K562 (cell line): ENCODE results near the gene HOXA10. TPM values are rescaled to one million over a fixed set of nuclear protein-coding genes. Genes with fewer than 3 reads are reported as not detected.

ENCODE experiments used
- ATAC-seq: fragments of 200-7000 bp; cut with Tn5 transposase; 3 replicates; pipeline ENCODE4 v1.9.1; 2020; ENCODE audit warnings: moderate library complexity
- BruUV-seq: library from RNA; stranded (reverse); fragments of 400-500 nt; replicated peaks from 2 replicates; lab custom pipeline; 2021; lab: Mats Ljungman, UMichigan
- CTCF ChIA-PET: fragments of 300-600 bp; formaldehyde crosslinking; extraction: SDS; loops from one replicate; lab custom pipeline; 2021; ENCODE audit warnings: low intra/inter-chr PET ratio; lab: Yijun Ruan, JAX
- POLR2A ChIA-PET: fragments of 300-600, 350-650 bp; sonication (Branson Sonifier 250); formaldehyde crosslinking; extraction: SDS; loops from one replicate; lab custom pipeline; 2021; ENCODE audit warnings: antibody characterized with exemption, inconsistent platforms; lab: Yijun Ruan, JAX
- DNase-seq, 4 experiments: peaks; one replicate each; pipeline versions ENCODE4 v3.0.0 to v3.0.0-alpha.2; 2011 to 2018; ENCODE audit warnings: low spot score in 3 of 4, mixed read lengths in 3 of 4; ENCODE audit errors: extremely low read depth in 1 of 4
- FAIRE-seq: peaks from 2 replicates; lab custom pipeline; 2011; peaks lifted over from hg19 to GRCh38; lab: Jason Lieb, UNC
- H2AFZ ChIP-seq: 2 replicates; pipeline ENCODE4 v1.6.0; 2011; ENCODE audit warnings: low read depth, low read length, control low read depth, inconsistent platforms
- H3K27ac ChIP-seq: fragments of 200-600 bp; 3 replicates; pipeline ENCODE4 v1.8.0; 2011; ENCODE audit warnings: low read depth, mild to moderate bottlenecking, control low read depth, inconsistent platforms, low read length, moderate library complexity, mixed read lengths; ENCODE audit errors: extremely low read depth
- H3K27me3 ChIP-seq, 2 experiments: fragments of 300-600 bp in 1 of 2; 2 replicates in 1 of 2; 3 replicates in 1 of 2; pipeline versions ENCODE4 v1.6.0 to v1.8.0; 2011; ENCODE audit warnings: inconsistent platforms in 2 of 2, low read length in 2 of 2, mild to moderate bottlenecking in 1 of 2, mixed read lengths in 1 of 2, moderate library complexity in 1 of 2; ENCODE audit not compliant: control insufficient read depth in 2 of 2, insufficient read depth in 2 of 2
- H3K36me3 ChIP-seq: fragments of 300-600 bp; 3 replicates; pipeline ENCODE4 v1.8.0; 2011; ENCODE audit warnings: mild to moderate bottlenecking, low read length, inconsistent platforms; ENCODE audit not compliant: control insufficient read depth, insufficient read depth
- H3K4me1 ChIP-seq, 2 experiments: fragments of 200-600 bp in 1 of 2; replicated peaks in 1 of 2; 2 replicates in 1 of 2; 3 replicates in 1 of 2; pipeline versions ENCODE4 v1.5.1 to v1.8.0; 2011; ENCODE audit warnings: inconsistent platforms in 2 of 2, low read length in 2 of 2, mild to moderate bottlenecking in 1 of 2, mixed read lengths in 1 of 2, moderate library complexity in 1 of 2; ENCODE audit not compliant: control insufficient read depth in 2 of 2, insufficient read depth in 2 of 2
- H3K4me2 ChIP-seq: 2 replicates; pipeline ENCODE4 v1.6.1; 2011; ENCODE audit warnings: low read length, control low read depth, inconsistent platforms, mixed read lengths; ENCODE audit not compliant: insufficient read depth
- H3K4me3 ChIP-seq: fragments of 200-600 bp; sonication (generic), shearing (Covaris generic); 2 replicates; pipeline ENCODE4 v1.5.1; 2016; ENCODE audit warnings: control low read depth, inconsistent platforms
- H3K79me2 ChIP-seq: fragments of 200-600 bp; 3 replicates; pipeline ENCODE4 v1.8.0; 2011; ENCODE audit warnings: low read length, inconsistent platforms; ENCODE audit not compliant: control insufficient read depth, insufficient read depth
- H3K9ac ChIP-seq, 2 experiments: 2 replicates each; pipeline versions ENCODE4 v1.6.0 to v1.6.1; 2011; ENCODE audit warnings: low read depth in 2 of 2, low read length in 2 of 2, control low read depth in 1 of 2, inconsistent platforms in 1 of 2, mild to moderate bottlenecking in 1 of 2, mixed read lengths in 1 of 2; ENCODE audit not compliant: insufficient read depth in 1 of 2
- H3K9me1 ChIP-seq: one replicate; pipeline ENCODE4 v1.6.0; 2011; ENCODE audit warnings: inconsistent platforms, mild to moderate bottlenecking, low read length, moderate library complexity; ENCODE audit not compliant: control insufficient read depth, insufficient read depth
- H3K9me3 ChIP-seq: replicated peaks from 2 replicates; pipeline ENCODE4 v1.5.1; 2011; ENCODE audit warnings: low read depth, low read length, inconsistent platforms; ENCODE audit not compliant: control insufficient read depth, insufficient read depth
- H4K20me1 ChIP-seq: replicated peaks from 2 replicates; pipeline ENCODE4 v1.6.1; 2011; ENCODE audit warnings: low read length, inconsistent platforms, mixed read lengths; ENCODE audit not compliant: control insufficient read depth, insufficient read depth
- CREBBP ChIP-seq: IDR thresholded peaks from one replicate; pipeline ENCODE4 v1.6.1; 2012; ENCODE audit warnings: low read depth, mild to moderate bottlenecking, control low read depth, inconsistent platforms, low read length
- CXXC5 ChIP-seq: fragments of 250-450 bp; sonication (Bioruptor Pico); IDR thresholded peaks from 2 replicates; pipeline ENCODE4 v1.8.0; 2022; ENCODE audit warnings: inconsistent platforms, mild to moderate bottlenecking, moderate library complexity
- GABPB2 ChIP-seq: fragments of 250-450 bp; sonication (Bioruptor Pico); conservative IDR thresholded peaks from 2 replicates; pipeline ENCODE4 v1.5.1; 2021; ENCODE audit warnings: mild to moderate bottlenecking
- HNRNPUL1 ChIP-seq: fragments of 200-400 bp; formaldehyde crosslinking; IDR thresholded peaks from 2 replicates; pipeline ENCODE4 v1.6.1; 2017; ENCODE audit warnings: low read length
- HOXB6 ChIP-seq: fragments of 250-450 bp; sonication (Bioruptor Pico); IDR thresholded peaks from 2 replicates; pipeline ENCODE4 v1.5.1; 2022; ENCODE audit warnings: mild to moderate bottlenecking, borderline replicate concordance
- KDM1A ChIP-seq, 2 experiments: fragments of 450-650 bp; IDR thresholded peaks; 2 replicates each; pipeline ENCODE4 v1.6.1; 2016; ENCODE audit warnings: mild to moderate bottlenecking in 2 of 2
- MTA1 ChIP-seq: fragments of 450-650 bp; IDR thresholded peaks from 2 replicates; pipeline ENCODE4 v1.6.1; 2017; ENCODE audit warnings: borderline replicate concordance
- POLR2AphosphoS2 ChIP-seq: IDR thresholded peaks from 2 replicates; pipeline ENCODE4 v1.6.1; 2012; ENCODE audit warnings: low read length, improper control_type of control experiment
- TAF15 ChIP-seq: fragments of 200-400 bp; formaldehyde crosslinking; IDR thresholded peaks from 2 replicates; pipeline ENCODE4 v1.6.1; 2017; ENCODE audit warnings: mild to moderate bottlenecking, low read depth, low read length, moderate library complexity
- TRIM28 ChIP-seq: fragments of 450-650 bp; IDR thresholded peaks from 2 replicates; pipeline ENCODE4 v1.6.1; 2017
- TSC22D4 ChIP-seq: fragments of 450-650 bp; IDR thresholded peaks from 2 replicates; pipeline ENCODE4 v1.6.1; 2016; ENCODE audit warnings: missing genetic modification characterization, missing biosample characterization, control low read depth
- ZBTB1 ChIP-seq: sonication (generic); formaldehyde crosslinking; IDR thresholded peaks from 2 replicates; pipeline ENCODE4 v1.8.1; 2023; ENCODE audit warnings: missing genetic modification reagents, low read depth, mild to moderate bottlenecking, borderline replicate concordance
- ZNF184 ChIP-seq: sonication (generic); formaldehyde crosslinking; IDR thresholded peaks from 2 replicates; pipeline ENCODE4 v1.5.0; 2020; ENCODE audit warnings: missing genetic modification reagents
- WGBS: fragments of 100-300 bp; shearing (Covaris generic); methylation state at CpG from one replicate; pipeline ENCODE4 v1.1.6; 2016; ENCODE audit warnings: low coverage, mixed read lengths; ENCODE audit not compliant: insufficient coverage; ENCODE audit errors: missing lambda C conversion rate; 5-methylcytosine and 5-hydroxymethylcytosine counted together
- in situ Hi-C: fragments of 300-500 bp; cut with MboI; formaldehyde crosslinking; loops from 4 replicates; pipeline ENCODE4 v1.15.0; 2018; ENCODE audit warnings: inconsistent platforms, mixed read lengths
- intact Hi-C: fragments of 100-400 bp; cut with micrococcal nuclease; formaldehyde crosslinking; loops from 2 replicates; pipeline ENCODE4 v1.14.2; 2022
- polyA plus RNA-seq, 8 experiments: library from polyadenylated mRNA; depleted of rRNA in 4 of 8; stranded (reverse) in 5 of 8; unstranded in 3 of 8; fragments of >200 nt; fragmentation: Nextera tagmentation in 2 of 8; fragmentation: Illumina TruSeq in 1 of 8; extraction: Ambion mirVana in 2 of 8; extraction: Trizol in 1 of 8; gene quantifications; 2 replicates each; pipeline versions ENCODE4 v1.2.1 to v1.2.3, GENCODE V29; 2011 to 2014; ENCODE audit warnings: inconsistent platforms in 1 of 8, missing spikeins in 1 of 8
- total RNA-seq, 7 experiments: library from RNA; depleted of rRNA in 6 of 7; stranded (reverse); fragments of >200 nt in 6 of 7; fragmentation: Illumina TruSeq in 2 of 7; extraction: Trizol in 2 of 7; gene quantifications; 2 replicates each; pipeline versions ENCODE4 v1.2.1 to v1.2.3, GENCODE V29; 2011 to 2021; ENCODE audit warnings: low replicate concordance in 1 of 7

Gene HOXA10
- total and polyA plus RNA-seq, 9 of the 15 experiments (the other 6 are each of a cell fraction or from before 2014, with no cell fraction given): not detected

DNA sequence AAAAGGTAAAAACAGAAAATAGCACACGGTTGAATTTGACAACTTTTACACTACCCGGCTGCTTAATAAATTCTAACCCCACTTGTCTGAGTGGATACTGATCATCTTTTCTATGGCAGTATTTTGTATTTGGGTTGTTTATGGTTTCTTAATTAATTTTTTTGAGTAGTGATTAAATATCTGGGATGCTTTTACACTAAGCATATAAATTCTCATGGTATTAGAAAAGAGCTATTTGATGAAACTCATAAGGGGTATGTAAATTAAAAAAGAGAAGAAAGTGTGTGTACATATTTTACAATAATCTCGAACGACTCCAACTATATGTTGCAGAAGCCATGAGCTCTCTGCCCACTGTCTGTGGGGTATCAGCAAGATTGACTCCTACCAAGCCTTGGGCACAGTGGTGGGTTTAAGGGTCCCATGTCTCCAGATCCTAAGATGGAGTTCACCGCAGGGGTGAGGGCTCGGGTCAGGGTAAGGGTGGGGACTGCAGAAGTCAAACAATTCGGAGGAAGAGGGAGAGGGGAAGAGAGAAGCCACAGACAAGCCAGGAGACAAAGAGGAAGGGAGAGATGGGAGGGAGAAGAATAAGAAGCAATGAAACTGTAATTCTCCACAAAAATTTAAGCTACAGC, 33.3 kb upstream of the HOXA10 start:
- in situ Hi-C loops: loop anchor here (10.0 kb wide), 2 partner anchors 367 to 567 kb away; no protein-coding TSS in a partner anchor
- DNase-seq (no peak), FAIRE-seq (no peak), ATAC-seq (no peak)
- 2% methylated on average over 7 of the region's 7 CpGs for WGBS
- no peaks in the 10 kb centered on the region for H3K9me1 ChIP-seq
- H3K4me3 ChIP-seq: no peak overlapping the region
- CTCF ChIA-PET: no interaction called here
- H3K4me1 ChIP-seq: peaks cover 0 to 9% of the 10 kb centered on the region in 2 experiments; a peak in 2 of 5 replicates
- no peak for TF ChIP-seq TAF15
- TF ChIP-seq HOXB6: no peak
- no peak for TF ChIP-seq MTA1
- no peak for TF ChIP-seq ZBTB1 (CRISPR knock-in tag)
- no peak for TF ChIP-seq KDM1A (IDR thresholded peaks at IDR 0.05)
- no peak for TF ChIP-seq HNRNPUL1
- TF ChIP-seq CREBBP: no peak
- no peak for TF ChIP-seq ZNF184 (CRISPR knock-in tag)
- TF ChIP-seq POLR2AphosphoS2: no peak
- TF ChIP-seq GABPB2: no peak
- TF ChIP-seq CXXC5: no peak
- TF ChIP-seq TRIM28: no peak
- TF ChIP-seq TSC22D4 (tag): no peak
- intact Hi-C loops: no loop called here
- no peaks in the 10 kb centered on the region for H3K36me3 ChIP-seq
- BruUV-seq: no TSS peak
- H3K27ac ChIP-seq: no peak overlapping the region
- peaks cover 9% of the 10 kb centered on the region; the same call in 1 of the 2 replicates for H4K20me1 ChIP-seq
- no peak overlapping the region for H3K9ac ChIP-seq
- H3K27me3 ChIP-seq: peaks cover 40 to 67% of the 10 kb centered on the region in 2 experiments
- no peaks in the 10 kb centered on the region for H3K79me2 ChIP-seq
- POLR2A ChIA-PET: no interaction called here
- no peak overlapping the region for H3K4me2 ChIP-seq
- no peak overlapping the region for H2AFZ ChIP-seq
- no peaks in the 10 kb centered on the region for H3K9me3 ChIP-seq
